ENCODE measurements around the gene A4GNT.
A peak's percentile ranks its signal among the peaks of the same experiment; 100 is the strongest.

A4GNT gene

DNA sequence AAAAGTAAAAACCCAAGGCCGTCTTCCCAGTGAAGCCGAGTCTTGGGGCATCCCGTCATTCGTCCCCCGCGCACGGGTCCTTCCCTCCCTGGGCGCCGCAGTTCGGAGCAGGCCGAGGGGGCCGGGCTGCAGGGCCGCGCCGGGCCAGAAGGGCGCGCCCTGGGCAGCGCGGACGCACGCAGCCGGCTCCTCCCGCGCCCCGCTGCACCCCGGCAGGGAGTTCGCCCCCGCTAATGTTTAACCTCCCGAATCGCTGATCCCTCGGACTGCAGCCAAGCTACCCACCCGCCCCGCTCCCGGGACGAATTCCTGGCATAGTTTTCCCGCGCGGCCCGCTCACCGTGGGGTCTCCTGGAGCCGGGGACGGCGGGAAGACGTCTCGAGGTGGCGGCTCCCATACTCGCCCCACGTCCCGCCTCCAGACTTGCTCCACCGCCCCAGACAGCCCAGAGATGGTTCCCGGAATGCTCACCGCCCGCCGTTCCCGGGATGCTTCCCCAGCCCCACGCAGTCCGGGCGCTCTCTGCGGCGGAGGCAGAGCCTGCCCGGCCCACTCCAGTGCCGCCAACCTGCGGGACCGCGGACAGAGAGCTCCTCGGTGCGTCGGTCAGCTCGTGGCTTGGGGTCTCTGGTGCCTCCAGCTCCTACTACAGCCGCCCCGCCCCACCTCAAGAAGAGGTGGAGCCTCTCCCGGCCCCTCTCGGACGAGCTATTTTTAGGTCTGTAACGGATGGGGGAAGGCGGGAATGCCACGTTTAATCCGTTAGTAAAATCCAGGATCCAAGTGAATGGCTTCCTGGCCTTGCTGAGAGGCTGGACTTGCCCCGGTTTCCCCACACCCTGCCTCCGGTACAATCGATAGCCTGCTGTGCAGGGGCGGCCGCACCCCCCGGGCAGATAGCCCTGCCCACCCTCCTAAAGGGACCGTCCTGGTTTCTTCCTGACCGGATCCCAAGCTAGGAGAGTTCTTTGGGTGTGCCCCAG, 16.9 kb downstream of the A4GNT start, which contains the start of gene DZIP1L (continued):
- TF ChIP-seq, protein P1, sequence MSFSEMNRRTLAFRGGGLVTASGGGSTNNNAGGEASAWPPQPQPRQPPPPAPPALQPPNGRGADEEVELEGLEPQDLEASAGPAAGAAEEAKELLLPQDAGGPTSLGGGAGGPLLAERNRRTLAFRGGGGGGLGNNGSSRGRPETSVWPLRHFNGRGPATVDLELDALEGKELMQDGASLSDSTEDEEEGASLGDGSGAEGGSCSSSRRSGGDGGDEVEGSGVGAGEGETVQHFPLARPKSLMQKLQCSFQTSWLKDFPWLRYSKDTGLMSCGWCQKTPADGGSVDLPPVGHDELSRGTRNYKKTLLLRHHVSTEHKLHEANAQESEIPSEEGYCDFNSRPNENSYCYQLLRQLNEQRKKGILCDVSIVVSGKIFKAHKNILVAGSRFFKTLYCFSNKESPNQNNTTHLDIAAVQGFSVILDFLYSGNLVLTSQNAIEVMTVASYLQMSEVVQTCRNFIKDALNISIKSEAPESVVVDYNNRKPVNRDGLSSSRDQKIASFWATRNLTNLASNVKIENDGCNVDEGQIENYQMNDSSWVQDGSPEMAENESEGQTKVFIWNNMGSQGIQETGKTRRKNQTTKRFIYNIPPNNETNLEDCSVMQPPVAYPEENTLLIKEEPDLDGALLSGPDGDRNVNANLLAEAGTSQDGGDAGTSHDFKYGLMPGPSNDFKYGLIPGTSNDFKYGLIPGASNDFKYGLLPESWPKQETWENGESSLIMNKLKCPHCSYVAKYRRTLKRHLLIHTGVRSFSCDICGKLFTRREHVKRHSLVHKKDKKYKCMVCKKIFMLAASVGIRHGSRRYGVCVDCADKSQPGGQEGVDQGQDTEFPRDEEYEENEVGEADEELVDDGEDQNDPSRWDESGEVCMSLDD (tag by site-specific recombination; IDR thresholded peaks at IDR 0.05): no peak
- TF ChIP-seq HOXC10 (CRISPR knock-in tag; IDR thresholded peaks at IDR 0.05) (no peak), SP3 (tag by site-specific recombination; IDR thresholded peaks at IDR 0.05) (peak; percentile 72), ZNF202 (tag by site-specific recombination; IDR thresholded peaks at IDR 0.05; ENCODE audit: borderline replicate concordance) (no peak), KLF10 (tag by site-specific recombination; IDR thresholded peaks at IDR 0.05) (no peak), ZNF324 (tag by site-specific recombination; IDR thresholded peaks at IDR 0.05) (no peak), EGR2 (tag by site-specific recombination; IDR thresholded peaks at IDR 0.05; ENCODE audit: low read depth) (peak; percentile 71), TCF7L2 (IDR thresholded peaks at IDR 0.05; ENCODE audit: borderline replicate concordance, low read depth, low read length) (no peak), ZIC2 (tag by site-specific recombination; IDR thresholded peaks at IDR 0.05) (peak; percentile 15; the same call in 1 of the 2 replicates), TRIM28 (IDR thresholded peaks at IDR 0.05; ENCODE audit: borderline replicate concordance, low read length) (no peak), KLF9 (tag by site-specific recombination; IDR thresholded peaks at IDR 0.05; ENCODE audit: low read depth) (peak; percentile 33; the same call in 1 of the 2 replicates), SALL2 (tag by site-specific recombination; IDR thresholded peaks at IDR 0.05; ENCODE audit: borderline replicate concordance) (no peak), ZNF76 (tag by site-specific recombination; IDR thresholded peaks at IDR 0.05; ENCODE audit: borderline replicate concordance, low read depth) (peak; percentile 92), YY1 (tag by site-specific recombination; IDR thresholded peaks at IDR 0.05) (0 out of 2 replicates have a peak, but pooled peaks have one; percentile 8), GLI4 (tag by site-specific recombination; IDR thresholded peaks at IDR 0.05) (no peak), ZNF423 (tag by site-specific recombination; IDR thresholded peaks at IDR 0.05) (no peak), OVOL3 (tag by site-specific recombination; IDR thresholded peaks at IDR 0.05) (0 out of 2 replicates have a peak, but pooled peaks have one; percentile 14), GFI1B (tag by site-specific recombination; IDR thresholded peaks at IDR 0.05) (no peak), SCRT2 (tag by site-specific recombination; IDR thresholded peaks at IDR 0.05) (no peak), ZNF341 (tag by site-specific recombination; IDR thresholded peaks at IDR 0.05; ENCODE audit: low read depth) (peak; percentile 98)
- TF ChIP-seq, protein P2, sequence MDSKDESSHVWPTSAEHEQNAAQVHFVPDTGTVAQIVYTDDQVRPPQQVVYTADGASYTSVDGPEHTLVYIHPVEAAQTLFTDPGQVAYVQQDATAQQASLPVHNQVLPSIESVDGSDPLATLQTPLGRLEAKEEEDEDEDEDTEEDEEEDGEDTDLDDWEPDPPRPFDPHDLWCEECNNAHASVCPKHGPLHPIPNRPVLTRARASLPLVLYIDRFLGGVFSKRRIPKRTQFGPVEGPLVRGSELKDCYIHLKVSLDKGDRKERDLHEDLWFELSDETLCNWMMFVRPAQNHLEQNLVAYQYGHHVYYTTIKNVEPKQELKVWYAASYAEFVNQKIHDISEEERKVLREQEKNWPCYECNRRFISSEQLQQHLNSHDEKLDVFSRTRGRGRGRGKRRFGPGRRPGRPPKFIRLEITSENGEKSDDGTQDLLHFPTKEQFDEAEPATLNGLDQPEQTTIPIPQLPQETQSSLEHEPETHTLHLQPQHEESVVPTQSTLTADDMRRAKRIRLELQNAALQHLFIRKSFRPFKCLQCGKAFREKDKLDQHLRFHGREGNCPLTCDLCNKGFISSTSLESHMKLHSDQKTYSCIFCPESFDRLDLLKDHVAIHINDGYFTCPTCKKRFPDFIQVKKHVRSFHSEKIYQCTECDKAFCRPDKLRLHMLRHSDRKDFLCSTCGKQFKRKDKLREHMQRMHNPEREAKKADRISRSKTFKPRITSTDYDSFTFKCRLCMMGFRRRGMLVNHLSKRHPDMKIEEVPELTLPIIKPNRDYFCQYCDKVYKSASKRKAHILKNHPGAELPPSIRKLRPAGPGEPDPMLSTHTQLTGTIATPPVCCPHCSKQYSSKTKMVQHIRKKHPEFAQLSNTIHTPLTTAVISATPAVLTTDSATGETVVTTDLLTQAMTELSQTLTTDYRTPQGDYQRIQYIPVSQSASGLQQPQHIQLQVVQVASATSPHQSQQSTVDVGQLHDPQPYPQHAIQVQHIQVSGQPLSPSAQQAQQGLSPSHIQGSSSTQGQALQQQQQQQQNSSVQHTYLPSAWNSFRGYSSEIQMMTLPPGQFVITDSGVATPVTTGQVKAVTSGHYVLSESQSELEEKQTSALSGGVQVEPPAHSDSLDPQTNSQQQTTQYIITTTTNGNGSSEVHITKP (tag by site-specific recombination; IDR thresholded peaks at IDR 0.05): peak; percentile 99
- TF ChIP-seq, protein P3, sequence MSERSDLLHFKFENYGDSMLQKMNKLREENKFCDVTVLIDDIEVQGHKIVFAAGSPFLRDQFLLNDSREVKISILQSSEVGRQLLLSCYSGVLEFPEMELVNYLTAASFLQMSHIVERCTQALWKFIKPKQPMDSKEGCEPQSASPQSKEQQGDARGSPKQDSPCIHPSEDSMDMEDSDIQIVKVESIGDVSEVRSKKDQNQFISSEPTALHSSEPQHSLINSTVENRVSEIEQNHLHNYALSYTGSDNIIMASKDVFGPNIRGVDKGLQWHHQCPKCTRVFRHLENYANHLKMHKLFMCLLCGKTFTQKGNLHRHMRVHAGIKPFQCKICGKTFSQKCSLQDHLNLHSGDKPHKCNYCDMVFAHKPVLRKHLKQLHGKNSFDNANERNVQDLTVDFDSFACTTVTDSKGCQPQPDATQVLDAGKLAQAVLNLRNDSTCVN (tag by site-specific recombination; optimal IDR thresholded peaks at IDR 0.05): peak; percentile 84
- TF ChIP-seq, protein P4, sequence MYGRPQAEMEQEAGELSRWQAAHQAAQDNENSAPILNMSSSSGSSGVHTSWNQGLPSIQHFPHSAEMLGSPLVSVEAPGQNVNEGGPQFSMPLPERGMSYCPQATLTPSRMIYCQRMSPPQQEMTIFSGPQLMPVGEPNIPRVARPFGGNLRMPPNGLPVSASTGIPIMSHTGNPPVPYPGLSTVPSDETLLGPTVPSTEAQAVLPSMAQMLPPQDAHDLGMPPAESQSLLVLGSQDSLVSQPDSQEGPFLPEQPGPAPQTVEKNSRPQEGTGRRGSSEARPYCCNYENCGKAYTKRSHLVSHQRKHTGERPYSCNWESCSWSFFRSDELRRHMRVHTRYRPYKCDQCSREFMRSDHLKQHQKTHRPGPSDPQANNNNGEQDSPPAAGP (tag by site-specific recombination; IDR thresholded peaks at IDR 0.05): peak; percentile 71; the same call in 1 of the 2 replicates
- TF ChIP-seq, protein P5, sequence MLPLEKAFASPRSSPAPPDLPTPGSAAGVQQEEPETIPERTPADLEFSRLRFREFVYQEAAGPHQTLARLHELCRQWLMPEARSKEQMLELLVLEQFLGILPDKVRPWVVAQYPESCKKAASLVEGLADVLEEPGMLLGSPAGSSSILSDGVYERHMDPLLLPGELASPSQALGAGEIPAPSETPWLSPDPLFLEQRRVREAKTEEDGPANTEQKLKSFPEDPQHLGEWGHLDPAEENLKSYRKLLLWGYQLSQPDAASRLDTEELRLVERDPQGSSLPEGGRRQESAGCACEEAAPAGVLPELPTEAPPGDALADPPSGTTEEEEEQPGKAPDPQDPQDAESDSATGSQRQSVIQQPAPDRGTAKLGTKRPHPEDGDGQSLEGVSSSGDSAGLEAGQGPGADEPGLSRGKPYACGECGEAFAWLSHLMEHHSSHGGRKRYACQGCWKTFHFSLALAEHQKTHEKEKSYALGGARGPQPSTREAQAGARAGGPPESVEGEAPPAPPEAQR (tag by site-specific recombination; IDR thresholded peaks at IDR 0.05): no peak
- TF ChIP-seq, protein P6, sequence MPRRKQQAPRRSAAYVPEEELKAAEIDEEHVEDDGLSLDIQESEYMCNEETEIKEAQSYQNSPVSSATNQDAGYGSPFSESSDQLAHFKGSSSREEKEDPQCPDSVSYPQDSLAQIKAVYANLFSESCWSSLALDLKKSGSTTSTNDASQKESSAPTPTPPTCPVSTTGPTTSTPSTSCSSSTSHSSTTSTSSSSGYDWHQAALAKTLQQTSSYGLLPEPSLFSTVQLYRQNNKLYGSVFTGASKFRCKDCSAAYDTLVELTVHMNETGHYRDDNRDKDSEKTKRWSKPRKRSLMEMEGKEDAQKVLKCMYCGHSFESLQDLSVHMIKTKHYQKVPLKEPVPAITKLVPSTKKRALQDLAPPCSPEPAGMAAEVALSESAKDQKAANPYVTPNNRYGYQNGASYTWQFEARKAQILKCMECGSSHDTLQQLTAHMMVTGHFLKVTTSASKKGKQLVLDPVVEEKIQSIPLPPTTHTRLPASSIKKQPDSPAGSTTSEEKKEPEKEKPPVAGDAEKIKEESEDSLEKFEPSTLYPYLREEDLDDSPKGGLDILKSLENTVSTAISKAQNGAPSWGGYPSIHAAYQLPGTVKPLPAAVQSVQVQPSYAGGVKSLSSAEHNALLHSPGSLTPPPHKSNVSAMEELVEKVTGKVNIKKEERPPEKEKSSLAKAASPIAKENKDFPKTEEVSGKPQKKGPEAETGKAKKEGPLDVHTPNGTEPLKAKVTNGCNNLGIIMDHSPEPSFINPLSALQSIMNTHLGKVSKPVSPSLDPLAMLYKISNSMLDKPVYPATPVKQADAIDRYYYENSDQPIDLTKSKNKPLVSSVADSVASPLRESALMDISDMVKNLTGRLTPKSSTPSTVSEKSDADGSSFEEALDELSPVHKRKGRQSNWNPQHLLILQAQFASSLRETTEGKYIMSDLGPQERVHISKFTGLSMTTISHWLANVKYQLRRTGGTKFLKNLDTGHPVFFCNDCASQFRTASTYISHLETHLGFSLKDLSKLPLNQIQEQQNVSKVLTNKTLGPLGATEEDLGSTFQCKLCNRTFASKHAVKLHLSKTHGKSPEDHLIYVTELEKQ (tag by site-specific recombination; IDR thresholded peaks at IDR 0.05; ENCODE audit: borderline replicate concordance): no peak
